Vagina (tissue), 2 donors: Measurements from ENCODE around the gene OXCT1. TPM values are rescaled to one million over a fixed set of nuclear protein-coding genes. Genes with fewer than 3 reads are reported as not detected.

Experiments used
- DNase-seq, 2 donors: peaks; one replicate each; pipeline ENCODE4 v3.0.0-alpha.2; 2017; ENCODE audit errors: extremely low spot score in 2 of 2
- H3K27ac ChIP-seq: fragments of 200-600 bp; sonication (generic); one replicate; pipeline ENCODE4 v1.5.1; 2019
- H3K27me3 ChIP-seq: fragments of 200-600 bp; sonication (generic); one replicate; pipeline ENCODE4 v1.5.1; 2019
- H3K36me3 ChIP-seq, 2 donors: fragments of 200-600 bp; sonication (generic); one replicate each; pipeline ENCODE4 v1.5.1; 2017 to 2019
- H3K4me1 ChIP-seq: fragments of 200-600 bp; sonication (generic); one replicate; pipeline ENCODE4 v1.5.1; 2019
- H3K4me3 ChIP-seq, 2 donors: fragments of 200-600 bp; sonication (generic); 1 replicate in 1 of 2; 2 replicates in 1 of 2; pipeline ENCODE4 v1.5.1; 2016 to 2019
- H3K9me3 ChIP-seq: fragments of 200-600 bp; sonication (generic); one replicate; pipeline ENCODE4 v1.5.1; 2019
- POLR2A ChIP-seq, 2 donors: fragments of 450-650 bp; IDR thresholded peaks; one replicate each; pipeline ENCODE4 v1.6.1; 2017; ENCODE audit warnings: antibody characterized with exemption in 2 of 2, mild to moderate bottlenecking in 2 of 2, moderate library complexity in 2 of 2
- POLR2AphosphoS5 ChIP-seq, 2 donors: sonication (generic); formaldehyde crosslinking; IDR thresholded peaks; one replicate each; pipeline ENCODE4 v1.9.0; 2017; ENCODE audit warnings: antibody characterized with exemption in 2 of 2, mild to moderate bottlenecking in 2 of 2, low read depth in 1 of 2; ENCODE audit not compliant: insufficient read depth in 1 of 2
- intact Hi-C: fragments of 100-400 bp; cut with DNase I; formaldehyde crosslinking; loops from one replicate; pipeline ENCODE4 v1.15.1; 2023
- total RNA-seq: library from RNA; depleted of rRNA; stranded (reverse); fragments of >200 nt; gene quantifications from one replicate; pipeline ENCODE4 v1.2.3, GENCODE V29; 2016
- TF ChIP-seq, protein P1 (sequence below), 3 experiments: fragments of 450-650 bp in 2 of 3; fragments of 200-600 bp in 1 of 3; sonication (generic) in 1 of 3; IDR thresholded peaks; one replicate each; pipeline ENCODE4 v1.5.1; 2017 to 2019; ENCODE audit warnings: antibody characterized with exemption in 3 of 3, mild to moderate bottlenecking in 2 of 3, moderate library complexity in 2 of 3

OXCT1 gene
- total RNA-seq, 1 donor from 2014 or later: 15.5 TPM

GRCh38 chr5:41795125-41795524 is 75.1 kb downstream of the OXCT1 start:
- H3K9me3 ChIP-seq: no peaks in the 10 kb centered on the region
- H3K36me3 ChIP-seq: peaks cover 0 to 4% of the 10 kb centered on the region in 2 donors
- H3K4me3 ChIP-seq: no peak overlapping the region
- TF ChIP-seq, protein P1, sequence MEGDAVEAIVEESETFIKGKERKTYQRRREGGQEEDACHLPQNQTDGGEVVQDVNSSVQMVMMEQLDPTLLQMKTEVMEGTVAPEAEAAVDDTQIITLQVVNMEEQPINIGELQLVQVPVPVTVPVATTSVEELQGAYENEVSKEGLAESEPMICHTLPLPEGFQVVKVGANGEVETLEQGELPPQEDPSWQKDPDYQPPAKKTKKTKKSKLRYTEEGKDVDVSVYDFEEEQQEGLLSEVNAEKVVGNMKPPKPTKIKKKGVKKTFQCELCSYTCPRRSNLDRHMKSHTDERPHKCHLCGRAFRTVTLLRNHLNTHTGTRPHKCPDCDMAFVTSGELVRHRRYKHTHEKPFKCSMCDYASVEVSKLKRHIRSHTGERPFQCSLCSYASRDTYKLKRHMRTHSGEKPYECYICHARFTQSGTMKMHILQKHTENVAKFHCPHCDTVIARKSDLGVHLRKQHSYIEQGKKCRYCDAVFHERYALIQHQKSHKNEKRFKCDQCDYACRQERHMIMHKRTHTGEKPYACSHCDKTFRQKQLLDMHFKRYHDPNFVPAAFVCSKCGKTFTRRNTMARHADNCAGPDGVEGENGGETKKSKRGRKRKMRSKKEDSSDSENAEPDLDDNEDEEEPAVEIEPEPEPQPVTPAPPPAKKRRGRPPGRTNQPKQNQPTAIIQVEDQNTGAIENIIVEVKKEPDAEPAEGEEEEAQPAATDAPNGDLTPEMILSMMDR (IDR thresholded peaks at IDR 0.05): no peak
- TF ChIP-seq POLR2AphosphoS5 (IDR thresholded peaks at IDR 0.05; ENCODE audit: insufficient read depth in 1 of 2, low read depth in 1 of 2): no peak
- no peak for TF ChIP-seq POLR2A (IDR thresholded peaks at IDR 0.05)
- H3K4me1 ChIP-seq: peaks cover 16% of the 10 kb centered on the region
- no peaks in the 10 kb centered on the region for H3K27me3 ChIP-seq
- no peak for DNase-seq
- no peak overlapping the region for H3K27ac ChIP-seq
- intact Hi-C loops: no loop called here

DNA sequence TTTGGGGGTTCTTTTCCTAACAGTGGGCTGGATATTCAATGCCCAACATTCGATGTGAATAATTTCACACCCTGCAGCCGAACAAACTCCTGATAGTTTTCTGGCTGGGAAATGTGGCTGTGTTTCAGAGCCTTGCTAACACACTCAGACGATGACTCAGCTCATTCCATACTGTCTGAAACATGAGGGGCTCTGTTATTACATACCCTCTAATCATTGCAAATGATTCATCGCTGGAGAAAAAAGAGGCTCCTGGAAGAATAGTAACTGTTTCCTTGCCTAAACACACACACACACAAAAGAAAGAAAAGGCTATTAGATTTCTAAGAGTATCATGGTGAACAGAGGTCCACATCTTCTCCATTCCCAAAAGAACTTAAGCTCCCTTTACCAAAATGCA is 75.8 kb downstream of the OXCT1 start:
- Histone ChIP-seq H3K4me1 (peaks cover 22% of the 10 kb centered on the region), H3K4me3 (no peak overlapping the region), H3K27ac (no peak overlapping the region), H3K36me3 (no peaks in the 10 kb centered on the region), H3K9me3 (no peaks in the 10 kb centered on the region), H3K27me3 (no peaks in the 10 kb centered on the region)
- no peak for DNase-seq
- TF ChIP-seq POLR2AphosphoS5 (IDR thresholded peaks at IDR 0.05; ENCODE audit: insufficient read depth in 1 of 2, low read depth in 1 of 2) (no peak), POLR2A (IDR thresholded peaks at IDR 0.05) (no peak)
- TF ChIP-seq, protein P1 (IDR thresholded peaks at IDR 0.05): no peak
- intact Hi-C loops: no loop called here

DNA sequence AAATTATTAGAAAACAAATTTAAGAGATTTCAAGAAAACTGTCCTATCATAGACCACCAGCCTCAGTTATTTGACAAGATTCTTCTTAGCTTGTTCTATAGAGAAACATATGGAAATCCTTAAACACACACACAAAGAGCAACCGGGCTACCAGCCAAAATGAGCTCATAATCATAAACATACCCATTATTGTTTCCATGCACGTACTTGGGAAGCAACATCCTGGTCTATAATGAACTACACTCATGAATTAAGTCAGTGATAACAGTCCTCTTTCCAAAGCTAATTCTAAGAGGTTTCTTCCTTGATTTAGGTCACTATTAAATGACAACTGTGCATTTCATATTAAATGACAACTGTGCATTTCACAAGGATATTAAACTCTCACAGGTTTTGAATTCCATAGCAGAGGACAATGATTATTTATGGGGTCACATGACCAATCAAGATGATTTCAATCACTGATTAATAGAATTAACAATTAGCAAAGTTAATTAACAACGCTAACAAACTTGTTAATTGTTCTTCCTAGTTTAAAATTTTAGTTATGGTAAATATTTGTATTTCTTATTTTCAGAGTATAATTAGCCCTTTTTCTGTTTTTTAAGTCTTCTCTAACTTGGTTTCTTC is 77.0 kb downstream of the OXCT1 start:
- Histone ChIP-seq H3K27ac (no peak overlapping the region), H3K27me3 (no peaks in the 10 kb centered on the region)

GRCh38 chr5:41790038-41790776 is 80.0 kb downstream of the OXCT1 start:
- DNase-seq: no peak
- H3K4me1 ChIP-seq: peaks cover 30% of the 10 kb centered on the region
- H3K9me3 ChIP-seq: no peaks in the 10 kb centered on the region
- intact Hi-C loops: no loop called here
- H3K36me3 ChIP-seq: no peaks in the 10 kb centered on the region
- H3K27me3 ChIP-seq: no peaks in the 10 kb centered on the region
- TF ChIP-seq, protein P1 (IDR thresholded peaks at IDR 0.05): no peak
- no peak for TF ChIP-seq POLR2A (IDR thresholded peaks at IDR 0.05)
- H3K4me3 ChIP-seq: no peak overlapping the region
- H3K27ac ChIP-seq: no peak overlapping the region

More for the DNA sequence above, 77.0 kb downstream of the OXCT1 start:
- intact Hi-C loops: no loop called here
- Histone ChIP-seq H3K9me3 (no peaks in the 10 kb centered on the region), H3K4me1 (peaks cover 32% of the 10 kb centered on the region), H3K36me3 (no peaks in the 10 kb centered on the region), H3K4me3 (no peak overlapping the region)
- no peak for TF ChIP-seq POLR2A (IDR thresholded peaks at IDR 0.05)
- TF ChIP-seq, protein P1 (IDR thresholded peaks at IDR 0.05): no peak
- DNase-seq: no peak

DNA sequence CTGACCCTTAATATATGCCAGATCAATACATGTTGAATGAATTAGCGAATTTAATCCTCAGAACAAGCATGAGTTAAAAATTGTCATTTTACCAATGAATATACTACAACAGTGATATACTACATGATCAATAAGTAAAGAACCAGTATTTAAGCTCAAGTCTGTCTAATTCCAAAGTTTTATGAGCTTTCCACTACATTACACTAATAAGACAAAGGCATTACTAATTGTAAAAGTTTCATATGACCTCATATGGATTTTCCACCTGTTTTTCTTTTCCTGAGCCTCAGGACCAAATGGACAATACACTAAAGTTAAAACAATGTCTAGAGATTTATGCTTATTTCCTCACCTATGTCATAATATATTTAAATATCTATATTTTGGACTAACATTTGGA is 80.8 kb downstream of the OXCT1 start:
- TF ChIP-seq, protein P1 (IDR thresholded peaks at IDR 0.05): no peak
- no peak for TF ChIP-seq POLR2AphosphoS5 (IDR thresholded peaks at IDR 0.05; ENCODE audit: insufficient read depth in 1 of 2, low read depth in 1 of 2)
- no peak for TF ChIP-seq POLR2A (IDR thresholded peaks at IDR 0.05)
- H3K4me1 ChIP-seq: peaks cover 22% of the 10 kb centered on the region
- intact Hi-C loops: no loop called here
- H3K27me3 ChIP-seq: no peaks in the 10 kb centered on the region
- no peak for DNase-seq
- no peaks in the 10 kb centered on the region for H3K9me3 ChIP-seq
- no peaks in the 10 kb centered on the region for H3K36me3 ChIP-seq
- no peak overlapping the region for H3K4me3 ChIP-seq
- no peak overlapping the region for H3K27ac ChIP-seq
